ENCODE results near the gene ELF3. TPM values are rescaled to one million over a fixed set of nuclear protein-coding genes. Genes with fewer than 3 reads are reported as not detected.

ELF3 gene
- total and polyA plus RNA-seq, 2 of the 13 experiments (the other 11 are each of a cell fraction or from before 2014, with no cell fraction given), result 11.5 to 55.1 TPM

DNA sequence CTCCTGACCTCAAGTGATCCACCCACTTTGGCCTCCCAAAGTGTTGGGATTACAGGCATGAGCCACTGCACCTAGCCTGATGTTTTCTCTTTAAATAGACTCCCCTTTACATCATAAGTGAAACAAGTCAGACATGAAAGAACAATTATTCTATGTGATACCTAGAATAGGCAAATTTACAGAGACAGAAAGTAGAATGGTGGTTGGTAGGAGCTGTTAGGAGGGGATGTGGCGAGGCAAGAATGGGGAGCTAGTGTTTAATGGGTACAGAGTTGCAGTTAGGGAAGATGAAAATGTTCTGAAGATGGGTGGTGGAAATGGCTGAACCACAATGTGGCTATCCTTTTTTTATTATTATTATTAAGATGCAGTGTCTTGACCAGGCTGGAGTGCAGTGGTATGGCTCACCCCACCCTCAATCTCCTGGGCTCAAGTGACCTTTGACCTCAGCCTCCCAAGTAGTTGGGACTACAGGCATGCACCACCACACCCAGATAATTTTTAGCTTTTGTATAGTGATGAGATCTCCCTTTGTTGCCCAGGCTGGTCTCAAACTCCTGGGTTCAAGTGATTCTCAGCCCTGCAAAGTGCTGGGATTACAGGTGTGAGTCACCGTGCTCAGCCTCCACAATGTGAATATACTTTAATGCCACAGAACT lies 28.4 kb downstream of the ELF3 start:
- Histone ChIP-seq H3K4me2 (ENCODE audit: low read depth, low read length) (no peak overlapping the region), H3K36me3 (replicated peaks in 1 of 2; ENCODE audit: control insufficient read depth in 1 of 2, insufficient read depth in 2 of 2, low read length in 2 of 2) (no peaks in the 10 kb centered on the region), H3K79me2 (ENCODE audit: insufficient read depth, low read length) (no peaks in the 10 kb centered on the region), H3K9ac (ENCODE audit: insufficient read depth, low read depth, low read length) (no peak overlapping the region), H2AFZ (ENCODE audit: low read length) (no peak overlapping the region), H3K27me3 (ENCODE audit: control insufficient read depth in 1 of 2, insufficient read depth in 2 of 2, low read length in 2 of 2) (no peaks in the 10 kb centered on the region), H3K4me1 (ENCODE audit: insufficient read depth, low read length) (peaks cover 73% of the 10 kb centered on the region), H3K9me3 (ENCODE audit: low read length) (no peaks in the 10 kb centered on the region), H3K27ac (ENCODE audit: extremely low read length, insufficient read depth, low read length) (no peak overlapping the region), H4K20me1 (ENCODE audit: insufficient read depth, low read length) (no peaks in the 10 kb centered on the region), H3K4me3 (replicated peaks in 1 of 3; ENCODE audit: insufficient read depth in 1 of 3, low read depth in 2 of 3, low read length in 3 of 3) (no peak overlapping the region)
- in situ Hi-C loops (cut with HindIII; ENCODE audit: extremely low pct_ligation_motif_present, low pct_unique_long_range_greater_than_20kb), result no loop called here
- 40% methylated on average over 2 of the region's 2 CpGs for WGBS (ENCODE audit: low lambda C conversion rate)
- ChIA-PET POLR2A (interaction anchor here (0.6 to 1.6 kb wide), 3 partner anchors 29 to 47 kb away, joined by 3 to 7 read pairs (median 3); partner anchors contain the start of gene ELF3), CTCF (ENCODE audit: low intra/inter-chr PET ratio, low total read pairs) (no interaction called here)
- no peak for DNase-seq (ENCODE audit: low spot score)
- intact Hi-C loops (cut with micrococcal nuclease; ENCODE audit: unreplicated experiment), result no loop called here
- TF ChIP-seq ZFAT (CRISPR knock-in tag; conservative IDR thresholded peaks at IDR 0.05) (no peak), ZSCAN29 (CRISPR knock-in tag; conservative IDR thresholded peaks at IDR 0.05) (no peak), HCFC1 (IDR thresholded peaks at IDR 0.05; ENCODE audit: low read depth, low read length) (no peak), SALL1 (CRISPR knock-in tag; IDR thresholded peaks at IDR 0.05) (no peak), ZNF777 (CRISPR knock-in tag; IDR thresholded peaks at IDR 0.05) (no peak), FOXP1 (IDR thresholded peaks at IDR 0.05) (no peak), FOXP1 (CRISPR knock-in tag; IDR thresholded peaks at IDR 0.05) (no peak), ZSCAN21 (CRISPR knock-in tag; IDR thresholded peaks at IDR 0.05; ENCODE audit: borderline replicate concordance) (no peak), ZNF430 (CRISPR knock-in tag; IDR thresholded peaks at IDR 0.05) (no peak)
- TF ChIP-seq, protein P1, sequence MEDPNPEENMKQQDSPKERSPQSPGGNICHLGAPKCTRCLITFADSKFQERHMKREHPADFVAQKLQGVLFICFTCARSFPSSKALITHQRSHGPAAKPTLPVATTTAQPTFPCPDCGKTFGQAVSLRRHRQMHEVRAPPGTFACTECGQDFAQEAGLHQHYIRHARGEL (CRISPR knock-in tag; IDR thresholded peaks at IDR 0.05), result no peak
- ATAC-seq, result no peak
- no TSS peak for BruUV-seq (replicated peaks)
- no peak for FAIRE-seq
